ENCODE results near the gene CAMK1D. TPM values are rescaled to one million over a fixed set of nuclear protein-coding genes. Genes with fewer than 3 reads are reported as not detected.

The CAMK1D gene
- total RNA-seq, 2 donors from 2014 or later, result 4.5 to 7.8 TPM

DNA sequence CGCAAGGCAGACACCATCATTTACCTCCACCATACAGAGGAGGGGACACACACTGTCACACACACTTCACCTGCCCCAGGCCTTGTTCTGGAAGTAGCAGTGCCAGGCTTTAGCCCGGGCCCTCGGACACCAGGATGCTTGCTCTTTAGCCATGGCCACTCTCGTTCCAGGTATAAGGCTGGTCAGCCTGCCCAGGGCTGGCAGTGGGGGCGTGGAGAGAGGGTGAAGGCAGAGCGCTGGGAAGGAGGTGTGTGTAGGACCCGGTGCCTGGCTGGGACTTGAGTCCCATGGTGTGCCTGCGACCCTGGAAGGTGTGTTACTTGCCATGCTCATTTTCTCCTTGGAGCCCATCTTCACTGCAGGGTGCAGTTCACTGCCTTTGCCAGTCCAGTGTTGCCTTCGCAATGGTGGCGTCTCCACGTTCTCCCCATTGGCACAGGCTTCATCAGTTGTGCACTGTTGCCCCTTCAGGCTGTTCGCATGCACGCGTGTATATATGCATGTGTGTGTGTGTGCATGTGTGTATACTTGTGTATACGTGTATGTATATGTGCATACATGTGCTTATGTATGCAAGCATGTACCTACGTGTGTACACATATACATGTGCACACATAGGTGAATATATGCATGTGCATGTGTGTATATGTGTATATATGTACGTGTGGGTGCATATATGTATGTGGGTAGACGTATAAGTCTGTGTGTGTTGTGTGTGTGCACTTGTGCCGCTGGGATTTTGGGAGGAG, 153.4 kb downstream of the CAMK1D start:
- DNase-seq, result peak; percentile 27
- Histone ChIP-seq H3K36me3 (ENCODE audit: control insufficient read depth, insufficient read depth, low read length) (no peaks in the 10 kb centered on the region), H3K9me3 (ENCODE audit: control insufficient read depth, low read length) (no peaks in the 10 kb centered on the region), H3K4me3 (ENCODE audit: low read length) (no peak overlapping the region), H3K9ac (ENCODE audit: extremely low read depth, low read length, poor library complexity, severe bottlenecking) (no peak overlapping the region), H3K27me3 (ENCODE audit: control insufficient read depth, insufficient read depth, low read length, poor library complexity, severe bottlenecking) (no peaks in the 10 kb centered on the region), H3K4me1 (ENCODE audit: control insufficient read depth, insufficient read depth, low read length) (no peaks in the 10 kb centered on the region), H3K27ac (ENCODE audit: low read depth, low read length) (no peak overlapping the region)
- H3K4me3 Mint-ChIP-seq, result no peak overlapping the region
- H3K36me3 Mint-ChIP-seq (ENCODE audit: low read depth), result no peaks in the 10 kb centered on the region
- TF ChIP-seq, protein P1, sequence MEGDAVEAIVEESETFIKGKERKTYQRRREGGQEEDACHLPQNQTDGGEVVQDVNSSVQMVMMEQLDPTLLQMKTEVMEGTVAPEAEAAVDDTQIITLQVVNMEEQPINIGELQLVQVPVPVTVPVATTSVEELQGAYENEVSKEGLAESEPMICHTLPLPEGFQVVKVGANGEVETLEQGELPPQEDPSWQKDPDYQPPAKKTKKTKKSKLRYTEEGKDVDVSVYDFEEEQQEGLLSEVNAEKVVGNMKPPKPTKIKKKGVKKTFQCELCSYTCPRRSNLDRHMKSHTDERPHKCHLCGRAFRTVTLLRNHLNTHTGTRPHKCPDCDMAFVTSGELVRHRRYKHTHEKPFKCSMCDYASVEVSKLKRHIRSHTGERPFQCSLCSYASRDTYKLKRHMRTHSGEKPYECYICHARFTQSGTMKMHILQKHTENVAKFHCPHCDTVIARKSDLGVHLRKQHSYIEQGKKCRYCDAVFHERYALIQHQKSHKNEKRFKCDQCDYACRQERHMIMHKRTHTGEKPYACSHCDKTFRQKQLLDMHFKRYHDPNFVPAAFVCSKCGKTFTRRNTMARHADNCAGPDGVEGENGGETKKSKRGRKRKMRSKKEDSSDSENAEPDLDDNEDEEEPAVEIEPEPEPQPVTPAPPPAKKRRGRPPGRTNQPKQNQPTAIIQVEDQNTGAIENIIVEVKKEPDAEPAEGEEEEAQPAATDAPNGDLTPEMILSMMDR (conservative IDR thresholded peaks at IDR 0.05), result no peak
- no peak overlapping the region for H3K27ac Mint-ChIP-seq
- H3K27me3 Mint-ChIP-seq (ENCODE audit: insufficient read depth), result no peaks in the 10 kb centered on the region
- peaks cover 7% of the 10 kb centered on the region for H3K4me1 Mint-ChIP-seq
- 94 to 98% methylated on average over 12 to 19 of the region's 19 CpGs for WGBS, 2 experiments (ENCODE audit: insufficient coverage in 1 of 2, insufficient read length in 1 of 2)
- H3K9me3 Mint-ChIP-seq, result no peaks in the 10 kb centered on the region

DNA sequence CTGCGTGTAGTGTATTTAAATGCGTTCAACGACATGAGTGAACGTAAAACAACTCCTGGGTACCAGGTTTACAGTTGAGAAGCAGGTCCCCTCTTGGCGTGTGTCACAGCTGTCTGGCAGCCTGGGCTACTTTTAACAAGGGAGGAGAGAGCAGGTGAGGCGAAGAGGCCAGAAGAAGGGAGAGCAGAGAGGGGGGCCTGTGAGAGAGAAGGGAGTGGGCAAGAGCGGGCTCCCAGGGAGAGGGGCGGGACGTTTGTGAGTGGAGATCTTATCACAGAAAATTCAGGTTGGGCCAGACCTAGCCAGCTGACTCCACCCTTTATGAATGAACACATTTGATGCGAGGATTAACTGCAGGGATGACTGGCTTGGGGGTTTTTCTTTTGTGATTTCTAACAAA, 154.0 kb downstream of the CAMK1D start:
- no peaks in the 10 kb centered on the region for H3K27me3 Mint-ChIP-seq (ENCODE audit: insufficient read depth)

DNA sequence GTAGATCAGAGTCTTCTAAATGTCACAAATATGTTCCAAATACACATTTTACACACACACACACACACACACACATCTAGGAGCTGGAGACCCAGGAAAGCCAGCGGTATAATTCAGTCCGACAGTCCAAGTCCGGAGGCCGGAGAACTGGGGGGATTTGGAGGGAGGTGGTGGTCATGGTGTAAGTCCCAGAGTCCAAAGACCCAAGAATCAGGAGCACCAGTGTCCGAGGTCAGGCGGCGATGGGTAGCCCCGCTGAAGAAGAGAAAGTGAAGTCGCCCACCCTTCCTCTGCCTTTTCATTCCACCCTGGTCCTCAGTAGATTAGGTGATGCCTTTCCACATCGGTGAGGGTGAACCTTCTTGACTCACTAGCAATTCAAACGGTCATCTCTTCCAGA, 154.8 kb downstream of the CAMK1D start:
- no peak overlapping the region for H3K4me3 Mint-ChIP-seq

More for the DNA sequence above, 154.0 kb downstream of the CAMK1D start:
- peaks cover 7% of the 10 kb centered on the region for H3K4me1 Mint-ChIP-seq
- TF ChIP-seq, protein P1 (conservative IDR thresholded peaks at IDR 0.05), result no peak
- H3K9me3 ChIP-seq (ENCODE audit: control insufficient read depth, low read length), result no peaks in the 10 kb centered on the region
- WGBS, 2 experiments (ENCODE audit: insufficient coverage in 1 of 2, insufficient read length in 1 of 2), result 84 to 86% methylated on average over 9 to 10 of the region's 10 CpGs
- no peak overlapping the region for H3K27ac Mint-ChIP-seq
- H3K4me3 ChIP-seq (ENCODE audit: low read length), result no peak overlapping the region
- H3K27ac ChIP-seq (ENCODE audit: low read depth, low read length), result no peak overlapping the region
- no peaks in the 10 kb centered on the region for H3K9me3 Mint-ChIP-seq
- DNase-seq, result peak; percentile 48
- H3K4me3 Mint-ChIP-seq, result no peak overlapping the region
- no peaks in the 10 kb centered on the region for H3K27me3 ChIP-seq (ENCODE audit: control insufficient read depth, insufficient read depth, low read length, poor library complexity, severe bottlenecking)
- no peaks in the 10 kb centered on the region for H3K36me3 Mint-ChIP-seq (ENCODE audit: low read depth)
- no peak overlapping the region for H3K9ac ChIP-seq (ENCODE audit: extremely low read depth, low read length, poor library complexity, severe bottlenecking)
- no peaks in the 10 kb centered on the region for H3K4me1 ChIP-seq (ENCODE audit: control insufficient read depth, insufficient read depth, low read length)
- H3K36me3 ChIP-seq (ENCODE audit: control insufficient read depth, insufficient read depth, low read length), result no peaks in the 10 kb centered on the region

More for the DNA sequence above, 154.8 kb downstream of the CAMK1D start:
- H3K36me3 ChIP-seq (ENCODE audit: control insufficient read depth, insufficient read depth, low read length), result no peaks in the 10 kb centered on the region
- WGBS, 2 experiments (ENCODE audit: insufficient coverage in 1 of 2, insufficient read length in 1 of 2), result 92 to 97% methylated on average over 5 to 11 of the region's 11 CpGs
- H3K9ac ChIP-seq (ENCODE audit: extremely low read depth, low read length, poor library complexity, severe bottlenecking), result no peak overlapping the region
- Mint-ChIP-seq H3K27ac (no peak overlapping the region), H3K4me1 (peaks cover 7% of the 10 kb centered on the region), H3K27me3 (ENCODE audit: insufficient read depth) (no peaks in the 10 kb centered on the region), H3K9me3 (no peaks in the 10 kb centered on the region), H3K36me3 (ENCODE audit: low read depth) (no peaks in the 10 kb centered on the region)
- no peaks in the 10 kb centered on the region for H3K9me3 ChIP-seq (ENCODE audit: control insufficient read depth, low read length)
- TF ChIP-seq, protein P1 (conservative IDR thresholded peaks at IDR 0.05), result no peak
- no peak overlapping the region for H3K4me3 ChIP-seq (ENCODE audit: low read length)
- no peaks in the 10 kb centered on the region for H3K27me3 ChIP-seq (ENCODE audit: control insufficient read depth, insufficient read depth, low read length, poor library complexity, severe bottlenecking)
- no peaks in the 10 kb centered on the region for H3K4me1 ChIP-seq (ENCODE audit: control insufficient read depth, insufficient read depth, low read length)
- peak; percentile 29 for DNase-seq
- H3K27ac ChIP-seq (ENCODE audit: low read depth, low read length), result no peak overlapping the region

Data from endodermal cell (in vitro differentiated cells).